GM23338 (cell line): ENCODE data around the gene UGGT2. TPM values are rescaled to one million over a fixed set of nuclear protein-coding genes. Genes with fewer than 3 reads are reported as not detected.

Experiments used
- CREB1 ChIP-seq: fragments of 250-450 bp; sonication (Bioruptor Pico); IDR thresholded peaks from 2 replicates; pipeline ENCODE4 v1.5.0; 2020; ENCODE audit warnings: low read depth, mild to moderate bottlenecking, moderate library complexity
- EZH2 ChIP-seq: fragments of 200-600 bp; sonication (generic); IDR thresholded peaks from one replicate; pipeline ENCODE4 v1.8.0; 2017; ENCODE audit warnings: antibody characterized with exemption, mild to moderate bottlenecking, low read depth; ENCODE audit not compliant: unreplicated experiment
- EZH2phosphoT487 ChIP-seq: fragments of 200-600 bp; sonication (generic); IDR thresholded peaks from one replicate; pipeline ENCODE4 v1.8.1; 2018; ENCODE audit warnings: antibody characterized with exemption; ENCODE audit not compliant: unreplicated experiment
- JUNB ChIP-seq: IDR thresholded peaks from one replicate; pipeline ENCODE4 v1.6.1; 2016; ENCODE audit warnings: antibody characterized with exemption; ENCODE audit not compliant: unreplicated experiment
- NANOG ChIP-seq: IDR thresholded peaks from 2 replicates; pipeline ENCODE4 v1.6.1; 2016; ENCODE audit warnings: antibody characterized with exemption, borderline replicate concordance
- POLR2AphosphoS5 ChIP-seq: IDR thresholded peaks from 2 replicates; pipeline ENCODE4 v1.6.1; 2016; ENCODE audit warnings: antibody characterized with exemption, low read depth
- STAT1 ChIP-seq: IDR thresholded peaks from one replicate; pipeline ENCODE4 v1.6.1; 2016; ENCODE audit warnings: antibody characterized with exemption; ENCODE audit not compliant: unreplicated experiment
- ZNF114 ChIP-seq: fragments of 250-450 bp; sonication (Bioruptor Pico); IDR thresholded peaks from 2 replicates; pipeline ENCODE4 v1.5.0; 2020; ENCODE audit warnings: mild to moderate bottlenecking, moderate library complexity
- ZNF331 ChIP-seq: fragments of 250-450 bp; sonication (Bioruptor Pico); IDR thresholded peaks from 2 replicates; pipeline ENCODE4 v1.5.0; 2020; ENCODE audit warnings: low read depth, mild to moderate bottlenecking, moderate library complexity
- polyA plus RNA-seq: library from polyadenylated mRNA; unstranded; fragments of >200 nt; fragmentation: Nextera tagmentation; extraction: Ambion mirVana; gene quantifications from 2 replicates; pipeline ENCODE4 v1.2.1, GENCODE V29; 2016
- total RNA-seq: library from RNA; depleted of rRNA; stranded (reverse); fragments of >200 nt; shearing (Covaris generic); gene quantifications from 2 replicates; pipeline ENCODE4 v1.2.3, GENCODE V29; 2014
- TF ChIP-seq, protein P1 (sequence below): fragments of 250-450 bp; sonication (Bioruptor Pico); IDR thresholded peaks from 2 replicates; pipeline ENCODE4 v1.5.0; 2020; ENCODE audit warnings: mild to moderate bottlenecking, moderate library complexity
- TF ChIP-seq, protein P2 (sequence below), 2 experiments: fragments of 200-600 bp in 1 of 2; sonication (generic) in 1 of 2; conservative IDR thresholded peaks; 2 replicates each; pipeline versions ENCODE4 v1.5.1 to v1.6.1; 2016 to 2017; ENCODE audit warnings: antibody characterized with exemption in 2 of 2, low read depth in 2 of 2, mild to moderate bottlenecking in 2 of 2, moderate library complexity in 1 of 2
- TF ChIP-seq, protein P3 (sequence below): IDR thresholded peaks from one replicate; pipeline ENCODE4 v1.6.1; 2018; ENCODE audit warnings: antibody characterized with exemption; ENCODE audit not compliant: unreplicated experiment

The UGGT2 gene
- total and polyA plus RNA-seq, 2 experiments from 2014 or later = 44.0 to 60.5 TPM

- TF ChIP-seq, protein P1, sequence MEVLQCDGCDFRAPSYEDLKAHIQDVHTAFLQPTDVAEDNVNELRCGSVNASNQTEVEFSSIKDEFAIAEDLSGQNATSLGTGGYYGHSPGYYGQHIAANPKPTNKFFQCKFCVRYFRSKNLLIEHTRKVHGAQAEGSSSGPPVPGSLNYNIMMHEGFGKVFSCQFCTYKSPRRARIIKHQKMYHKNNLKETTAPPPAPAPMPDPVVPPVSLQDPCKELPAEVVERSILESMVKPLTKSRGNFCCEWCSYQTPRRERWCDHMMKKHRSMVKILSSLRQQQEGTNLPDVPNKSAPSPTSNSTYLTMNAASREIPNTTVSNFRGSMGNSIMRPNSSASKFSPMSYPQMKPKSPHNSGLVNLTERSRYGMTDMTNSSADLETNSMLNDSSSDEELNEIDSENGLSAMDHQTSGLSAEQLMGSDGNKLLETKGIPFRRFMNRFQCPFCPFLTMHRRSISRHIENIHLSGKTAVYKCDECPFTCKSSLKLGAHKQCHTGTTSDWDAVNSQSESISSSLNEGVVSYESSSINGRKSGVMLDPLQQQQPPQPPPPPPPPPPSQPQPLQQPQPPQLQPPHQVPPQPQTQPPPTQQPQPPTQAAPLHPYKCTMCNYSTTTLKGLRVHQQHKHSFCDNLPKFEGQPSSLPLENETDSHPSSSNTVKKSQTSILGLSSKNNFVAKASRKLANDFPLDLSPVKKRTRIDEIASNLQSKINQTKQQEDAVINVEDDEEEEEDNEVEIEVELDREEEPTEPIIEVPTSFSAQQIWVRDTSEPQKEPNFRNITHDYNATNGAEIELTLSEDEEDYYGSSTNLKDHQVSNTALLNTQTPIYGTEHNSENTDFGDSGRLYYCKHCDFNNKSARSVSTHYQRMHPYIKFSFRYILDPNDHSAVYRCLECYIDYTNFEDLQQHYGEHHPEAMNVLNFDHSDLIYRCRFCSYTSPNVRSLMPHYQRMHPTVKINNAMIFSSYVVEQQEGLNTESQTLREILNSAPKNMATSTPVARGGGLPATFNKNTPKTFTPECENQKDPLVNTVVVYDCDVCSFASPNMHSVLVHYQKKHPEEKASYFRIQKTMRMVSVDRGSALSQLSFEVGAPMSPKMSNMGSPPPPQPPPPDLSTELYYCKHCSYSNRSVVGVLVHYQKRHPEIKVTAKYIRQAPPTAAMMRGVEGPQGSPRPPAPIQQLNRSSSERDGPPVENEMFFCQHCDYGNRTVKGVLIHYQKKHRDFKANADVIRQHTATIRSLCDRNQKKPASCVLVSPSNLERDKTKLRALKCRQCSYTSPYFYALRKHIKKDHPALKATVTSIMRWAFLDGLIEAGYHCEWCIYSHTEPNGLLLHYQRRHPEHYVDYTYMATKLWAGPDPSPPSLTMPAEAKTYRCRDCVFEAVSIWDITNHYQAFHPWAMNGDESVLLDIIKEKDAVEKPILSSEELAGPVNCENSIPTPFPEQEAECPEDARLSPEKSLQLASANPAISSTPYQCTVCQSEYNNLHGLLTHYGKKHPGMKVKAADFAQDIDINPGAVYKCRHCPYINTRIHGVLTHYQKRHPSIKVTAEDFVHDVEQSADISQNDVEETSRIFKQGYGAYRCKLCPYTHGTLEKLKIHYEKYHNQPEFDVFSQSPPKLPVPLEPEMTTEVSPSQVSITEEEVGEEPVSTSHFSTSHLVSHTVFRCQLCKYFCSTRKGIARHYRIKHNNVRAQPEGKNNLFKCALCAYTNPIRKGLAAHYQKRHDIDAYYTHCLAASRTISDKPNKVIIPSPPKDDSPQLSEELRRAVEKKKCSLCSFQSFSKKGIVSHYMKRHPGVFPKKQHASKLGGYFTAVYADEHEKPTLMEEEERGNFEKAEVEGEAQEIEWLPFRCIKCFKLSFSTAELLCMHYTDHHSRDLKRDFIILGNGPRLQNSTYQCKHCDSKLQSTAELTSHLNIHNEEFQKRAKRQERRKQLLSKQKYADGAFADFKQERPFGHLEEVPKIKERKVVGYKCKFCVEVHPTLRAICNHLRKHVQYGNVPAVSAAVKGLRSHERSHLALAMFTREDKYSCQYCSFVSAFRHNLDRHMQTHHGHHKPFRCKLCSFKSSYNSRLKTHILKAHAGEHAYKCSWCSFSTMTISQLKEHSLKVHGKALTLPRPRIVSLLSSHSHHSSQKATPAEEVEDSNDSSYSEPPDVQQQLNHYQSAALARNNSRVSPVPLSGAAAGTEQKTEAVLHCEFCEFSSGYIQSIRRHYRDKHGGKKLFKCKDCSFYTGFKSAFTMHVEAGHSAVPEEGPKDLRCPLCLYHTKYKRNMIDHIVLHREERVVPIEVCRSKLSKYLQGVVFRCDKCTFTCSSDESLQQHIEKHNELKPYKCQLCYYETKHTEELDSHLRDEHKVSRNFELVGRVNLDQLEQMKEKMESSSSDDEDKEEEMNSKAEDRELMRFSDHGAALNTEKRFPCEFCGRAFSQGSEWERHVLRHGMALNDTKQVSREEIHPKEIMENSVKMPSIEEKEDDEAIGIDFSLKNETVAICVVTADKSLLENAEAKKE = no peak
- TF ChIP-seq POLR2AphosphoS5 (no peak), ZNF114 (no peak), STAT1 (no peak), ZNF331 (CRISPR knock-in tag) (no peak), NANOG (no peak), JUNB (no peak), EZH2phosphoT487 (no peak), EZH2 (no peak), CREB1 (CRISPR knock-in tag) (no peak)
- TF ChIP-seq, protein P2, sequence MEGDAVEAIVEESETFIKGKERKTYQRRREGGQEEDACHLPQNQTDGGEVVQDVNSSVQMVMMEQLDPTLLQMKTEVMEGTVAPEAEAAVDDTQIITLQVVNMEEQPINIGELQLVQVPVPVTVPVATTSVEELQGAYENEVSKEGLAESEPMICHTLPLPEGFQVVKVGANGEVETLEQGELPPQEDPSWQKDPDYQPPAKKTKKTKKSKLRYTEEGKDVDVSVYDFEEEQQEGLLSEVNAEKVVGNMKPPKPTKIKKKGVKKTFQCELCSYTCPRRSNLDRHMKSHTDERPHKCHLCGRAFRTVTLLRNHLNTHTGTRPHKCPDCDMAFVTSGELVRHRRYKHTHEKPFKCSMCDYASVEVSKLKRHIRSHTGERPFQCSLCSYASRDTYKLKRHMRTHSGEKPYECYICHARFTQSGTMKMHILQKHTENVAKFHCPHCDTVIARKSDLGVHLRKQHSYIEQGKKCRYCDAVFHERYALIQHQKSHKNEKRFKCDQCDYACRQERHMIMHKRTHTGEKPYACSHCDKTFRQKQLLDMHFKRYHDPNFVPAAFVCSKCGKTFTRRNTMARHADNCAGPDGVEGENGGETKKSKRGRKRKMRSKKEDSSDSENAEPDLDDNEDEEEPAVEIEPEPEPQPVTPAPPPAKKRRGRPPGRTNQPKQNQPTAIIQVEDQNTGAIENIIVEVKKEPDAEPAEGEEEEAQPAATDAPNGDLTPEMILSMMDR (conservative IDR thresholded peaks at IDR 0.05; ENCODE audit: low read depth in 2 of 2) = no peak
- TF ChIP-seq, protein P3, sequence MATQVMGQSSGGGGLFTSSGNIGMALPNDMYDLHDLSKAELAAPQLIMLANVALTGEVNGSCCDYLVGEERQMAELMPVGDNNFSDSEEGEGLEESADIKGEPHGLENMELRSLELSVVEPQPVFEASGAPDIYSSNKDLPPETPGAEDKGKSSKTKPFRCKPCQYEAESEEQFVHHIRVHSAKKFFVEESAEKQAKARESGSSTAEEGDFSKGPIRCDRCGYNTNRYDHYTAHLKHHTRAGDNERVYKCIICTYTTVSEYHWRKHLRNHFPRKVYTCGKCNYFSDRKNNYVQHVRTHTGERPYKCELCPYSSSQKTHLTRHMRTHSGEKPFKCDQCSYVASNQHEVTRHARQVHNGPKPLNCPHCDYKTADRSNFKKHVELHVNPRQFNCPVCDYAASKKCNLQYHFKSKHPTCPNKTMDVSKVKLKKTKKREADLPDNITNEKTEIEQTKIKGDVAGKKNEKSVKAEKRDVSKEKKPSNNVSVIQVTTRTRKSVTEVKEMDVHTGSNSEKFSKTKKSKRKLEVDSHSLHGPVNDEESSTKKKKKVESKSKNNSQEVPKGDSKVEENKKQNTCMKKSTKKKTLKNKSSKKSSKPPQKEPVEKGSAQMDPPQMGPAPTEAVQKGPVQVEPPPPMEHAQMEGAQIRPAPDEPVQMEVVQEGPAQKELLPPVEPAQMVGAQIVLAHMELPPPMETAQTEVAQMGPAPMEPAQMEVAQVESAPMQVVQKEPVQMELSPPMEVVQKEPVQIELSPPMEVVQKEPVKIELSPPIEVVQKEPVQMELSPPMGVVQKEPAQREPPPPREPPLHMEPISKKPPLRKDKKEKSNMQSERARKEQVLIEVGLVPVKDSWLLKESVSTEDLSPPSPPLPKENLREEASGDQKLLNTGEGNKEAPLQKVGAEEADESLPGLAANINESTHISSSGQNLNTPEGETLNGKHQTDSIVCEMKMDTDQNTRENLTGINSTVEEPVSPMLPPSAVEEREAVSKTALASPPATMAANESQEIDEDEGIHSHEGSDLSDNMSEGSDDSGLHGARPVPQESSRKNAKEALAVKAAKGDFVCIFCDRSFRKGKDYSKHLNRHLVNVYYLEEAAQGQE = no peak
Observed at GRCh38 chr13:95754069-95754468, 299.1 kb downstream of the UGGT2 start (continued).
